GM18526 (cell line): ENCODE data around the gene TAF12.

Experiments
- POLR2A ChIP-seq: IDR thresholded peaks from 3 replicates; pipeline ENCODE4 v1.6.1; 2011; ENCODE audit not compliant: insufficient read length; ENCODE audit errors: extremely low read depth

TAF12 gene

GRCh38 chr1:28642847-28643635, at the start of gene TAF12:
Gene TAF12 (minus strand): TSS chr1:28643067. CDS start chr1:28622081, 20,986 bp downstream.
- peak; percentile 99 for TF ChIP-seq POLR2A

GRCh38 chr1:28684937-28685336, 42.1 kb upstream of the TAF12 start:
- TF ChIP-seq POLR2A: no peak

GRCh38 chr1:28682840-28683239, 40.0 kb upstream of the TAF12 start:
- TF ChIP-seq POLR2A: no peak

GRCh38 chr1:28680151-28680550, 37.3 kb upstream of the TAF12 start:
- TF ChIP-seq POLR2A: no peak

- no peak for TF ChIP-seq POLR2A
Measured at GRCh38 chr1:28675924-28676257, 33.0 kb upstream of the TAF12 start.

GRCh38 chr1:28671254-28671780, 28.4 kb upstream of the TAF12 start:
- no peak for TF ChIP-seq POLR2A

GRCh38 chr1:28668956-28669723, 26.3 kb upstream of the TAF12 start:
- peak; percentile 27 for TF ChIP-seq POLR2A

- TF ChIP-seq POLR2A: no peak
Measured at GRCh38 chr1:28668191-28668955, 25.5 kb upstream of the TAF12 start, which contains the start of gene GMEB1. Gene GMEB1 (plus strand): TSS chr1:28668784. CDS start chr1:28683613, 14,829 bp downstream.

GRCh38 chr1:28666806-28667205, 23.9 kb upstream of the TAF12 start:
- TF ChIP-seq POLR2A: no peak

- TF ChIP-seq POLR2A: no peak
Measured at GRCh38 chr1:28663871-28664470, 21.1 kb upstream of the TAF12 start.

GRCh38 chr1:28656335-28656734, 13.5 kb upstream of the TAF12 start:
- no peak for TF ChIP-seq POLR2A

- peak; percentile 99 for TF ChIP-seq POLR2A
Measured at GRCh38 chr1:28648474-28649198, 5.8 kb upstream of the TAF12 start, which contains the start of gene RNU11. Gene RNU11 (plus strand): TSS chr1:28648600.

GRCh38 chr1:28648008-28648473, 5.2 kb upstream of the TAF12 start:
- no peak for TF ChIP-seq POLR2A

- no peak for TF ChIP-seq POLR2A
Measured at GRCh38 chr1:28646040-28646439, 3.2 kb upstream of the TAF12 start.
